ENCODE data around the gene ADD3.
A peak's percentile ranks its signal among the peaks of the same experiment; 100 is the strongest.

The ADD3 gene

DNA sequence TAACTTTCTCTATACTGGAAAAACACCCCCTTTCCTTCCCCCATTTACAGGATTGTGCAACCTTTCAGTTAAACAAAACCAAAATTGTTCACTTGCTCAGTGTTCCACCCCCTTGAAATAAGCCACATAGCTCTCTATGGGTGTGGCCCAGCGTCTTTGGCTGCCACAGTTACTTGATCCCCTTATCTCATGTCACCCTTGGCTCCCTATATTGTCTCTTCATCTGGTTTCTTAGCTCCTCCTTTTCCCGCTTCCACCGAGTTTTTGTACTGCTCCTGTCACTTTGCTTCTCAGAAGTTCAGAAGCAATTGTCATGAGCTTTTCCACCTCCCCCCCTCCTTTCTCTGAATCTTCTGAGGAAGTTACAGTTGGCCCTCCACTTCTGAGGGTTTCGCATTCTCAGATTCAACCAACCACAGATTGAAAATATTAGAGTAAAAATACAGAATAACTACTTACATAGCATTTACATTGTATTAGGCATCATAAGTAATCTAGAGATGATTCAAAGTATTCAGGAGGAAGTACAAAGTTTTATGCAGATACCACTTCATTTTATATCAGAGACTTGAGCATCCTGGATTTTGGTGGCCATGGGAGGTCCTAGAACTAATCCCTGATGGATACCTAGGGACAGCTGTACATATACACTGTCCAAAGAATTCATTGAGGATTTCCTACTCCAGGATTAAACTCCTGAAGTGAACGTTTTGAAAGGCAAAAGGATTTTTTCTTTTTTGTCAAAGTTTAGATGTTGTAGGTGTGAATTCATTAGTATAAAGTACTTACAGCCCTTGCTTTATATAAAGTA lies 60.4 kb downstream of the ADD3 start:
- DNase-seq (ENCODE audit: low read depth), result no peak

DNA sequence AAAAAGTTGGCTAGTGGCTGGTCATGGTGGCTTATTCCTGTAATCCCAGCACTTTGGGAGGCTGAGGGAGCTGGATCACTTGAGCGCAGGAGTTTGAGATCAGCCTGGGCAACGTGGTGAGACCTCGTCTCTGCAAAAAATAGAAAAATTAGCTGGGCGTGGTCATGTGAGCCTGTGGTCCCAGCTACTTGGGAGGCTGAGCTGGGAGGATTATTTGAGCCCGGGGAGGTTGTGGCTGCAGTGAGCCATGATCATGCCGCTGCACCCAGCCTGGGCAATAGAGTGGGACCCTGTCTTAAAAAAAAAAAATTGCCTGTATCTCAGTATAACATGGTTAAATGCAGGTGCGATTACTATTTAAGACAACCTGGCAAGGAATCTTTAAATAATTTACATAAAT lies 61.0 kb downstream of the ADD3 start:
- DNase-seq (ENCODE audit: low read depth), result no peak

DNA sequence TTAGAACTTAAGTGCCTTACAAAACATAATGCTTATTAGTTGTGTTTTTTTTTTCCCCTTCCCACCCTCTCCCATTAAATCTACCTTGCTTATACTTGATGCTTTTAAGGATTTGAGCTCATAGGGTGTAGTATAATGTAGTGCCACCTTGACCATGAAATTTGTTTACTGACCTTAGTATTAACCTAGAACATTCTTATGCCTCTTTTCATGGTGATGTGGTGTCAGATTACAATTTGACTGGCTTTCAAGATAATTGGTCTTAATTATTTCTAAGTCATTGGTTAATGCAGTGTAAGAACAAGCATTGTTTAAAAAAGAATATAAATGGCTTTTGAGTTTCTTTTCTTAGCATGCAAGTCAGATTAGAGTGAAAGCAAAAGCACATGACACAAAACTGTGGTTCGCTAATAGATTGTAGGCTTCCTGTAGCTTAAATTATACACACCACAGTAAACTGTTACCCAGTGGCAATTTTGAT lies 61.8 kb downstream of the ADD3 start:
- DNase-seq (ENCODE audit: low read depth), result no peak

DNA sequence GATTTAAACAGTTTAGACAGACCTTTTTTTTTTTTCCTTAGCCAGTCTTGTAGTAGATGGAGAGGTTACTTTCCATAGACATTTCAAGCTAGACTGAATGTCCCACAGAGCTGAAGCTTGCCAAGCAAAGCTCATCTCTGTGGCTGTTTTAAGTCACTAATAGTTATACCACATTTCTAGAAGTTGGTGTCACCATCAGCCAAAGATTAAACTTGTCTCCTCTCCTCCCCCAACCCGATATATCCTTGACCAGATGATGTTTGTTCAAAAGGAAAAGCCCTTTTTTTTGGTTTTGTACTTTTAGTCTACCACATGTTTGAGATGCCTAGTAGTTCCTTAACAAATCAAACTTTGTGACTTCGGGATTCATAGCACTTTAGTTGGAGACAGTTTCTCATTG lies 66.1 kb downstream of the ADD3 start:
- DNase-seq (ENCODE audit: low read depth), result no peak

DNA sequence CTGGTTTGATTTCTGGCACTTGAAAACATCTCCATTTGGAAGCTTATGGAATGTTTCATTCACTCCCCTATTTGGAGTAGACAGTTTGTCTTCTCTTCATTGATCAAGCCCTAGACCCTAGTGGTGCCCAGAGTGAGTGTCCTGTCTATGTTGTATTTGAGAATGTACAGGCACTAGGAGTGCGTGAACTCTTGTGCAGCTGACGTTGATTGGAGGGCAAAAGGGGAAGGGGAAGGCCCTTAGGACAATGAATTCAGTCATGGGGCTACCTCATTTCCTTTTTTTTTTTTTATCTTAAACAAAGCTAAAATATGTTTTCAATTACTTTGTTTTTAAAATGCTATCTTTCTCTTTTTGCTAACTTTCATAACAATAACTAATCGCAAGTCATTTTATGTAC lies 66.5 kb downstream of the ADD3 start:
- no peak for DNase-seq (ENCODE audit: low read depth)

DNA sequence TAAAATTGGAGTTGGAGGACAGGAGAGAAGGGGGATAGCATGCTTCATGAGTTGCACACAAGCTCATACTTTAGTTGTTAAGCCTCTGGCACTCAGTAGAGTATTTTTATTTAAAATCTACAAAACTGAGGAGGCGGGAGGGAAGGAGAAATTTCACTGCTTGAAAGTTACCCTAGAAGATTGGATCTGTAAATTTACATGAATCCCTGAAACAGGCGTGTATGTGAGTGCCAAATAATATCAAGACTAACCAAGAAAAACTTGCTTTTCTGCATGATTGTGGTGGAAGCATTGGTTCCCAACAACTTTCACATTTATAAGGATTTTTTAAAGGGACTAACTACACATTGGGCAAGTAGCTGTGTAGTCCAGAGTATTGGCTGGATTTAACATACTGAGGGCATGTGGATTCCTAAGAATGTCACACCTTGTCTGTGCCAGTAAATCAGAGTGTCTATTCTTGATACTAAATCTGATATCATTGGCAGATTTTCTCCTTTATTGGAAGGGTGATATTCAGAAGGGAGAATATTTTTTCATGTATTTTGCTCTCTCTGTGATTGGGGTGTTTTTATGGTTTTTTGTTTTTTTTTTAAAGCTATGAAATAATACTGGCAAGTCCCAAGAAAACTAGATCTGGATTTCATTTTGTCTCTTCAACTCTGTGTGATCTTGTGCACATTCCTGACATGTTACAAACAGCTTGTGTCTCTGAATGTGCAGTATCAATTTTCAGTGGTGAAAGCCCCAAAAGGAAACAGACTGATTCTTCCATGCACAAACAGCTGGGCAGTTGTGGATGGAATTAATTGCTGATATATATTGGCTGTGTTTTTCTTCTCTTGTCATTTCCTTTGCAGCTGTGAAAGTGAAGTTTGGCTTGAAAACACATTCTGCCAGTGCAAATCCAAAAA lies 67.2 kb downstream of the ADD3 start:
- DNase-seq (ENCODE audit: low read depth), result peak; percentile 68

DNA sequence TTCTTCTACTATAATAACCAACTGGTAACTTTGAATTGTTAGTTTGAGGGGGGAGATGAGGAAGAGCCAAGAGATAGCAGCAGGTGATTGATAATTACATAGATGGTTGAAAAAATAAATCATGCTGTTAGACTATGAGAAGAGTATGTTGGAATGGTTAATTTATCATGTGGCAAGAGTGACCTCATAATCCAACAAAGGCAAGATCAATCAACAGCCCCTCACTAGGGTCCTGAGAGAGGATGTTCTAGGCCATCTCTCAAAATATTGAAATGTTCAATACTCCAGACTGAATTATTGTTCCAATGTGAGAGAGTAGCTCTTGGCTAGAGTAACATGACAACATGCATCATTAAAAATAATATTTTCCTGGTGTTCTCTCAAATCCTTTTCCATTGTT lies 67.9 kb downstream of the ADD3 start:
- no peak for DNase-seq (ENCODE audit: low read depth)

DNA sequence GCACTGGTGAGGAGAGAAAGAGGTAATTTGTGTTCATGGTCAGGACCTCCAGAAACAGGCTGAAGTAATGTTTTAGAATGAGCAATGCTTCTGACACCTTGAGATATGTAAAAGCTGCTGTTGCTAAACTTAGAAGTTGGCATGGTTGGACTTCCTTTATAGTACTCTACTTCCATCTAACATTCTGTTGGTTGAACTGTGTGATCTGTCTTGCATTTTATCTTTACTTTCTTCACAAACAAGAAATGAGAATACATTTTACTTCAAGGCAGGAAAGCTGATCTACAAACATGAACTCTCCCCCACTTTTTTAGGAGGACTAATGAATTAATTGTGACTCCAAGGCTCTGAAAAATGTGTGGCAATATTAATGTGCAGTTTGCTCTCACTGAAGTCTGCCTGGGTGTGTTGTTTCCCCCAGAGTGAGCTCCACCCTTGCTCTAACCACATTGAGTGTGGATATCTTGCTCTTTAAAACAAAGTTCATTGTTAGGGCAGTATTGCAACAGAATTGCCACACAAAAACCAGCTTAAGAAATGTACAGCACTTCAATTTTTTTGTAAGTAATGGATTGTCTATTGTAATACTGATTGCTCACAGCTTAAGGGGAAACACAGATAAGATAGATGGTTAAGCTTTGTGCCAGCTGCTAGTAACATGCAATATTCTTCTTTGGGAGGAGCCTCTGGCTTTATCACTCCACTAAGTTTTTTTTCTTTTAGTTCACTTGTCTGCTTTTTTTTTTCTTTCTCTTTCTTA lies 69.0 kb downstream of the ADD3 start:
- DNase-seq (ENCODE audit: low read depth), result peak; percentile 70

DNA sequence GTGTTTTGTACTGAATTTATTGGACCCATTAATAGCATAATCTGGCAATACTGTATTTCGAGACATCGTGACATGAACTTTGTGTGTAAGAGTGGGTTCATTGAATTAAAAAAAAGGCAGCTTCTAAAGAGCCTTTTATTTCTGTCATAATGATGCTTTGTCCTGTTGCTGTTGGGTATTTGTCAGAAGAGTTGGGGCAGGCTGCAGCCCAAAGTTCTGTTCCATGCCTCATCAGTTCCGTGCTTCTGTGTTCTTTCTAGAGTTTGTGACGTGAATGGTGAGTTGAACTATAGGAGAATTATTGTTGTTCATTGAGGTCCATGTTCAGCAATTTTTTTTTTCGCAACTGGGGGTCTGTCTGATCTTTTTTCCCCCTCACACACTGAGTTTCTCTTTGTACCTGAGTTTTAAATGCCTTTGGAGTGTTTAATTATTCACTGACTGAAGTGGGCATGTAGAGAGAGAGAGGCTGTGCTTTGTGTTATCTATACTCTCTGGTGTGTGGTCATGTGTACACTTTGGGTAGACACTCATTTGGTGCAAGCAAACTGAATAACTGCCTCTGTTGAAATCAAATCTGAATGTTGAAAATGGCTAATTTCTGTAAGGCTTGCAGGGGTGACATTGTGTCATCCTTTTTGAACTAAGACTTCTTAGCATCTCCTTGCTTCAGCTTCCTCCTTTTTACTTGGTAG lies 69.8 kb downstream of the ADD3 start:
- no peak for DNase-seq (ENCODE audit: low read depth)

DNA sequence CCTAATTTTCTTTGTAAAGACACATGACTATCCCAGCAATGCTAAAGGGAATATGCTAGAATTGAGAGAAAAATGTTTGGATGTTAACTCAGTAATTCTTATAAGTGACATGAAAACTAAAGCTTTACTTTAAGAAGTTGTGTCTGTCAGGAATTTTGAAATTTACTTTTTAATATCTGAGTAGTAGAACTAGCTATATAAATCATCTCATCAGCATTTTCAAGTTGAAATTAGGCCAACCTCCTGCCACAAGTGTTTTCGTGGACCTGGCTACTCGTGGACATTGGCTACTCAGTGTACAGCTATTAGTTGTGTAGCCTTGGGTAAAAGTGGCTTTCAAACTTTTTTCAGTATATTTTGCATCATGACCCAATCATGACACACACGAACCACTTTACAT lies 70.5 kb downstream of the ADD3 start:
- no peak for DNase-seq (ENCODE audit: low read depth)

DNA sequence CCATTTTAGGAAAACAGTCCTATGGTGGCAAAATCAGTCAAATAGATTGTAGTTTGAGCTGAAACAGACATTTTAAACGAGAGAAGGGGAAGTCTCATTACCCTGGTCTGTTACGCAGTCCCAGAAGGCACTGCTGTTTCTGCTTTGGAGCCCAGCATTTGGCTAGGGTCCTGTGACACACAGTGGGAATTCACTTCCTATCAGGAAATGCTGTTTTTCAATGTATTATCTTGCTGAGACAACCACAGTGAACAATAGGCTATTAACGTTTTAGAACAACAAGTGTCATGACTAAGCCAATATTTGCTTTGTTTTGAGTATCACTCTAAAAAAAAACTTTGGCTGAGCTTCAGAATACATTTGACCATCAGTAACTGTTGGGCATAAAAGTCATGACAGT lies 74.1 kb downstream of the ADD3 start:
- no peak for DNase-seq (ENCODE audit: low read depth)

DNA sequence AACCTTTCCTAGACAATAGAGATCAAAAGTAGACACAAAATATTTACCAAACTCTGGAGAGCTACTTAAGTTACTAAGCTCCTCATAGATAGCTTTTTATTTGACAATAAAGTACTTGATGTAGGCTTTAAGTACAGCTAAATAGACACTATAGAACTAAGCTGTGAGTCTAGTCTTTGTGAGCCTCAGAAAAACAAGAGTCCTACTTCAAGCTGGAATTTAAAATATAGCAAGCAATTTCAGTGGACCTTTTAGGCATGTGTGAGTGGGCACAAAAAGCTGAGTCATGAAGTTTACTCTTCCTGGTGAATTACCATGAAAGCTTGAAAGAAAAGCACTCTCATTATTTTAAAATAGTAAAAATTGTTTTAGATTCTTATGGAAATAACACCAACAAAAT lies 76.1 kb downstream of the ADD3 start:
- no peak for DNase-seq (ENCODE audit: low read depth)

DNA sequence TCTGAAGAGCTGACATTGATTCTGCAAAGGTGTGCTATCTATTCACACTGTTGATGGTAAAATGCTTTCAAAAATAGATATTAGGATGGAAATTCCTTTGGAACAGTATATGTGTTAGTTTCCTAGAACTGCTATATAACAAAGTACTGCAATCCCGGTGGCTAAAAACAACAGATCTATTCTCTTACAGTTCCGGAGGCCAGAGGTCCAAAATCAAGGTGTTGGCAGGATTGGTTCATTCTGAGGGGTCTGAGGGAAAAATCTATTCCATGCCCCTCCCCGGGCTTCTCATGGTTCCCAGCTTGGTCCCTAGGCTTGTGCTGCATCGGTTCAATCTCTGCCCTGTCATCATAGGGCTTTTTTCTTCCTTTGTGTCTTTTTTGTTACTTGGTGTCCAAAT lies 79.9 kb downstream of the ADD3 start:
- no peak for DNase-seq (ENCODE audit: low read depth)

DNA sequence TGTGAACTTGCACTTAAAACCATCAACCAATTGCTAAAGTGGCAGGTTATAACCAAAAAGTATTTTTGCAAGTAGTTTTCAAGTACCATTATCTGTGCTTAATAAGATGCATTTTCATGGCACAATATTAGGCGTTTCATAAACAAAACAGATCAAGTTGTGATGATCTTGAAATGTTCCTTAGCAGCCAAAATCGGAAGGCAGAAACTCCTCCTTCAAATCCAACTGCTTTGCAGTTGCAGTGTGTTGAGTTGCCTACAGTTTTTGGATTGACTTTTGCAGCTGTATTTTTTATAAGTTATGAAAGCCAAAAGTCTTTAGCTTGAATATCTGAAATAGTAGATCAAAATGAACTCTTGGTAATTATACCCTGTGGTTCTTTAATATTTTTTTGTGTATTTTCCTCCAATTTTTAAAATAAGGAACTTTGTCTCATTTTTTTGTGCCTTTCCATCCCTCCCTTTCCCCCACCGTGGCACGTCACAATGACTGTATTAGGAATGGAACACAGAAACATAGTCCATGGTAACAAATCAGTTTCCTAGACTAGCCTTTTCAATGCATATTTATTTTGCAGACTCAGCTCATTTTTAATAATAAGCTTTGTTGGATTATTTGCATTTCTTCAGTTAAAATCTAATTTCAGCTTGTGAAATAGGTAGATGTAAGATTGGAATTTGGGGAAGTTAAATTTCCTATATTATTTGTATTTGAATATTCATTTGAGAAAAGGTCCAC lies 80.8 kb downstream of the ADD3 start:
- no peak for DNase-seq (ENCODE audit: low read depth)

DNA sequence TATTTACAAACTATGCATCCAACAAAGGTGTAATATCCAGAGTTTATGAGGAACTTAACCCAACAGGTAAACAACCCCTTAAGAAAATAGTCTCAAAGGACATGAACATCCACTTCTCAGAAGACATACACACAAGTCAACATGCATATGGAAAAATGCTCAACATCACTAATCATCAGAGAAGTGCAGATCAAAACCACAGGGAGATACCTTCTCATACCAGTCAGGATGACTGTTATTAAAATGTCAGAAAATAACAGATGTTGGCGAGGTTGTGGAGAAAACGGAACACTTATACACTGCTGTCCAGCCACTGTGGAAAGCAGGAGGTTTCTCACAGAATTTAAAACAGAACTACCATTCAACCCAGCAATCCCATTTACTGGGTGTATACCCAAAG lies 84.0 kb downstream of the ADD3 start:
- DNase-seq (ENCODE audit: low read depth), result no peak

DNA sequence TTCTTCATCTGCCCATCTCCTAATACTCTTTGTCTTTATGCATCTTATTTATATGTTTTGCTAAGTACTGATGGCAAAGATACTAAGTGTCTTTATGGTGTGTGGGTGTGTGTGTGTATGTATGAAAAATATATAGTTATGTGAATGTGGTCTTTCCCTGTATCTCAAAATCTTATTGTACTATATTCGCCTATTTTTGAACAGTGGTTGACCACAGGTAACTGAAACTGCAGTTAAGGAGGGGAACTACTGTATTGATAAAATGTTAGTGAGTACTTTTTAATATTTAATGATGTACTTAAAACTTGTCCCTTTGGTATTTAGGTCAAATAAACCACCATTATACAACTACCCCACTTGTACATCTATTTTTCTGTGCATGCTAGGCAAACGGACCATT lies 85.9 kb downstream of the ADD3 start:
- DNase-seq (ENCODE audit: low read depth), result no peak

DNA sequence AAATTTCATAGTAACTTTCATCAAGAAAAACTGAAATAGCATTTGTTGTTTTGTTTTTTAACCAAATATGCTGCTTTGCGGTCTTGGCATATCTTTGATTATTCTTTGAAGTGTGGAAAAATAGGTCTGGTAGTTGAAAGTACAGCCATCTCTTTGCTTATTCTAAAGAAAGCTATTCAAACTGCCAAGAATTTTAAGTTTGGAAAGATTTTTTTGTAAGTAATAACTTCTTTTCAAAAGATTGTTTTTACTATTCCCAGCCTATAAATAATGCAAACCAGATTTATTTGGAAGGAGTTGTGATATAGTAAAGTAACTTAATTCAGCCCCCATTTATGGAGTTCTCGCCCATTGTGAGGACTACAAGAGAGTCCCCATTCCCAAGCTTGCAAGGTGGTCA lies 87.0 kb downstream of the ADD3 start:
- no peak for DNase-seq (ENCODE audit: low read depth)

DNA sequence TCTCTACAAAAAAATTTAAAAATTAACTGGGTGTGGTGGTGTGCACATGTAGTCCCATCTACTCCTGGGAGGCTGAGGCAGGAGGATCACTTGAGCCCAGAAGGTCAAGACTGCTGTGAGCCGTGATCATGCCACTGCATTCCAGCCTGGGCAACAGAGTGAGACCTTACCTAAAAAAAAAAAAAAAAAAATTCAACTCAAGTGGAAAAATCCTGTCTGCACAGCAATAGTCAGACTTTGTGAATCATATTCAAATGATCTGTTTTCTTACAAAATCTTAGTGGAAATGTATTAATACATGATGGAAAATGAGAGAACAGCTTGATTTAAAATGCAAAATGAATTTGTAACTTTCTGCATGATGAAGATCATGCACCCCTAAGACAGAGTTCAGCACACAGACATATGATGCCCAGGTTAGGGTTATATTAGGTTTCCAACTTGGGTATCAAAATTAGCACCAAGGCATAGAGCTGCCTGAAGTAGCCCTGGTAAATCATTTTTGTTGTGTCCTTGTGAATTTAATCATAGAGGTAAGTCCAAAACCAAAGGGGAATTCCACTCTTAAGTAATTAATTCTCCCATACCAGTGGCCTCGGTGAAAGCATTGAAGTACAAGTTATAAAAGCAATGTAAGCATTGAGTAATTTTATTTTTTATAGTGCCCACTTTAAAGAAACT lies 93.8 kb downstream of the ADD3 start:
- no peak for DNase-seq (ENCODE audit: low read depth)

DNA sequence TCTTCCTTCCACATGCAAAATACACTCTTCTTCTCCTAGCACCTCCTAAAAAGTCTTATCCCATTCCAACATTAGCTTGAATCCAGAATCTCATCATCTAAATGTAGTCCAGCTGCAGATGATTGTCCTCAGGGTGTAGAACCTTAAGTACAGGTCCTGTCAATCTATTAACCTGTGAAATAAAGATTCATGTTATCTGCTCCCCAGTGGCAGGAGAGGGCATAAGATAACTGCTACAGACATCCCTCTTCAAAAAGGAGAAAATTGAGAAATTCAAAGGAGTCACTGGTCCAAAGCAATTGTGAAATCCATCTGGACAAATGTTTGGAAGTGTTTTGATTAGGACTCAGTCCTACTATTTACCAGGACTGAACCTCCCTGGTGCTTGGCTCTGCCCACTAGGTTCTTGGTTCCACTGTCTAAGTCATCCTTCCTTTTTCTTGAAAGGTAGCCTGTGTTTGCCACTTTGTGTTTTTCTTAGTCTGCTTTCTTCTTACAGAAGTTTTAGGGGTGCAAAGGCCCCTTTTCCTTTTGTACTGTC lies 96.2 kb downstream of the ADD3 start:
- no peak for DNase-seq (ENCODE audit: low read depth)

DNA sequence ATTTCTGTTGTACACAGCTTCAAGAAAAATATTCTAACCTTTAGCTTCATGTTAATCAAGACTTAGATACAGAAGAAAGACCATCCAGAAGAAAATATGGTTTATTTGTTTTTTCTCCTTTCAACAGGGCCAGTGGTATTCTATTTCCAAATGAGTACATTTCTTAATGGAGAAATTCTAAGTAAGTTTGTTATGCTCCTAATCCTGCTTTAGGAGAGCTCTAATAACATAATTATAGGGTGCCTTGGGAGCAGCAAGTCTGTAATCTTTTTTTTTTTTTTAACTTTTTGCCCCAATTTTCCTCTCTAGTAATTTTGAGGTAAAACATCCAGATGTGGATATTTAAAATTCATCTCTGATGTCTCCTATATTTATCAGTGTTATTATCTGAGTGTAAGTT lies 98.1 kb downstream of the ADD3 start:
- no peak for DNase-seq (ENCODE audit: low read depth)

All from GM04504 (cell line).